GM23338 (cell line): ENCODE data around the gene DIP2C. TPM values are rescaled to one million over a fixed set of nuclear protein-coding genes. Genes with fewer than 3 reads are reported as not detected.

Experiments used
- EZH2 ChIP-seq: fragments of 200-600 bp; sonication (generic); IDR thresholded peaks from one replicate; pipeline ENCODE4 v1.8.0; 2017; ENCODE audit warnings: antibody characterized with exemption, mild to moderate bottlenecking, low read depth; ENCODE audit not compliant: unreplicated experiment
- EZH2phosphoT487 ChIP-seq: fragments of 200-600 bp; sonication (generic); IDR thresholded peaks from one replicate; pipeline ENCODE4 v1.8.1; 2018; ENCODE audit warnings: antibody characterized with exemption; ENCODE audit not compliant: unreplicated experiment
- JUNB ChIP-seq: IDR thresholded peaks from one replicate; pipeline ENCODE4 v1.6.1; 2016; ENCODE audit warnings: antibody characterized with exemption; ENCODE audit not compliant: unreplicated experiment
- NANOG ChIP-seq: IDR thresholded peaks from 2 replicates; pipeline ENCODE4 v1.6.1; 2016; ENCODE audit warnings: antibody characterized with exemption, borderline replicate concordance
- POLR2AphosphoS5 ChIP-seq: IDR thresholded peaks from 2 replicates; pipeline ENCODE4 v1.6.1; 2016; ENCODE audit warnings: antibody characterized with exemption, low read depth
- STAT1 ChIP-seq: IDR thresholded peaks from one replicate; pipeline ENCODE4 v1.6.1; 2016; ENCODE audit warnings: antibody characterized with exemption; ENCODE audit not compliant: unreplicated experiment
- ZNF114 ChIP-seq: fragments of 250-450 bp; sonication (Bioruptor Pico); IDR thresholded peaks from 2 replicates; pipeline ENCODE4 v1.5.0; 2020; ENCODE audit warnings: mild to moderate bottlenecking, moderate library complexity
- ZNF331 ChIP-seq: fragments of 250-450 bp; sonication (Bioruptor Pico); IDR thresholded peaks from 2 replicates; pipeline ENCODE4 v1.5.0; 2020; ENCODE audit warnings: low read depth, mild to moderate bottlenecking, moderate library complexity
- polyA plus RNA-seq: library from polyadenylated mRNA; unstranded; fragments of >200 nt; fragmentation: Nextera tagmentation; extraction: Ambion mirVana; gene quantifications from 2 replicates; pipeline ENCODE4 v1.2.1, GENCODE V29; 2016
- total RNA-seq: library from RNA; depleted of rRNA; stranded (reverse); fragments of >200 nt; shearing (Covaris generic); gene quantifications from 2 replicates; pipeline ENCODE4 v1.2.3, GENCODE V29; 2014
- TF ChIP-seq, protein P1 (sequence below): fragments of 250-450 bp; sonication (Bioruptor Pico); IDR thresholded peaks from 2 replicates; pipeline ENCODE4 v1.5.0; 2020; ENCODE audit warnings: mild to moderate bottlenecking, moderate library complexity
- TF ChIP-seq, protein P2 (sequence below): IDR thresholded peaks from 2 replicates; pipeline ENCODE4 v1.6.1; 2016; ENCODE audit warnings: antibody characterized with exemption
- TF ChIP-seq, protein P3 (sequence below): IDR thresholded peaks from one replicate; pipeline ENCODE4 v1.6.1; 2018; ENCODE audit warnings: antibody characterized with exemption; ENCODE audit not compliant: unreplicated experiment

Gene DIP2C
- total and polyA plus RNA-seq, 2 experiments from 2014 or later: 5.1 to 7.7 TPM

DNA sequence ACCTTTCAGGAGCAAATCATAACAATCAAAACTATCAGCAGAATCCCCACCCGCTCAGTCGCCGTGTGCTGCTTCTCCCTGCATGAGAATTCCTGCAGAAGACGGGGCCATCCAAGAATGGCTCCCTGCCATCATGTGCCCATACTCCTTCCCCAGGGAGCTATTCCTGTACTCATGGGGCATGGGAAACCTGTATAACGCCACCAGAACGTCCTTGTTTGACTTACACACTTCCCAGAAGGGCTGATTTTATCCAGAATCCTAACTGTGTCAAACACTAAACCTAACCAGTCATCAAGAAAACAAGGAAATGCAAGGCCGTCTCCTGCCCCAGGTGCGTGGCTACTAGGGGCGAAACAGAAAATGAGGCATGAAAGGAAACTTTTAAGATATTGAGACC, 16.0 kb downstream of the DIP2C start (continued):
- TF ChIP-seq, protein P1, sequence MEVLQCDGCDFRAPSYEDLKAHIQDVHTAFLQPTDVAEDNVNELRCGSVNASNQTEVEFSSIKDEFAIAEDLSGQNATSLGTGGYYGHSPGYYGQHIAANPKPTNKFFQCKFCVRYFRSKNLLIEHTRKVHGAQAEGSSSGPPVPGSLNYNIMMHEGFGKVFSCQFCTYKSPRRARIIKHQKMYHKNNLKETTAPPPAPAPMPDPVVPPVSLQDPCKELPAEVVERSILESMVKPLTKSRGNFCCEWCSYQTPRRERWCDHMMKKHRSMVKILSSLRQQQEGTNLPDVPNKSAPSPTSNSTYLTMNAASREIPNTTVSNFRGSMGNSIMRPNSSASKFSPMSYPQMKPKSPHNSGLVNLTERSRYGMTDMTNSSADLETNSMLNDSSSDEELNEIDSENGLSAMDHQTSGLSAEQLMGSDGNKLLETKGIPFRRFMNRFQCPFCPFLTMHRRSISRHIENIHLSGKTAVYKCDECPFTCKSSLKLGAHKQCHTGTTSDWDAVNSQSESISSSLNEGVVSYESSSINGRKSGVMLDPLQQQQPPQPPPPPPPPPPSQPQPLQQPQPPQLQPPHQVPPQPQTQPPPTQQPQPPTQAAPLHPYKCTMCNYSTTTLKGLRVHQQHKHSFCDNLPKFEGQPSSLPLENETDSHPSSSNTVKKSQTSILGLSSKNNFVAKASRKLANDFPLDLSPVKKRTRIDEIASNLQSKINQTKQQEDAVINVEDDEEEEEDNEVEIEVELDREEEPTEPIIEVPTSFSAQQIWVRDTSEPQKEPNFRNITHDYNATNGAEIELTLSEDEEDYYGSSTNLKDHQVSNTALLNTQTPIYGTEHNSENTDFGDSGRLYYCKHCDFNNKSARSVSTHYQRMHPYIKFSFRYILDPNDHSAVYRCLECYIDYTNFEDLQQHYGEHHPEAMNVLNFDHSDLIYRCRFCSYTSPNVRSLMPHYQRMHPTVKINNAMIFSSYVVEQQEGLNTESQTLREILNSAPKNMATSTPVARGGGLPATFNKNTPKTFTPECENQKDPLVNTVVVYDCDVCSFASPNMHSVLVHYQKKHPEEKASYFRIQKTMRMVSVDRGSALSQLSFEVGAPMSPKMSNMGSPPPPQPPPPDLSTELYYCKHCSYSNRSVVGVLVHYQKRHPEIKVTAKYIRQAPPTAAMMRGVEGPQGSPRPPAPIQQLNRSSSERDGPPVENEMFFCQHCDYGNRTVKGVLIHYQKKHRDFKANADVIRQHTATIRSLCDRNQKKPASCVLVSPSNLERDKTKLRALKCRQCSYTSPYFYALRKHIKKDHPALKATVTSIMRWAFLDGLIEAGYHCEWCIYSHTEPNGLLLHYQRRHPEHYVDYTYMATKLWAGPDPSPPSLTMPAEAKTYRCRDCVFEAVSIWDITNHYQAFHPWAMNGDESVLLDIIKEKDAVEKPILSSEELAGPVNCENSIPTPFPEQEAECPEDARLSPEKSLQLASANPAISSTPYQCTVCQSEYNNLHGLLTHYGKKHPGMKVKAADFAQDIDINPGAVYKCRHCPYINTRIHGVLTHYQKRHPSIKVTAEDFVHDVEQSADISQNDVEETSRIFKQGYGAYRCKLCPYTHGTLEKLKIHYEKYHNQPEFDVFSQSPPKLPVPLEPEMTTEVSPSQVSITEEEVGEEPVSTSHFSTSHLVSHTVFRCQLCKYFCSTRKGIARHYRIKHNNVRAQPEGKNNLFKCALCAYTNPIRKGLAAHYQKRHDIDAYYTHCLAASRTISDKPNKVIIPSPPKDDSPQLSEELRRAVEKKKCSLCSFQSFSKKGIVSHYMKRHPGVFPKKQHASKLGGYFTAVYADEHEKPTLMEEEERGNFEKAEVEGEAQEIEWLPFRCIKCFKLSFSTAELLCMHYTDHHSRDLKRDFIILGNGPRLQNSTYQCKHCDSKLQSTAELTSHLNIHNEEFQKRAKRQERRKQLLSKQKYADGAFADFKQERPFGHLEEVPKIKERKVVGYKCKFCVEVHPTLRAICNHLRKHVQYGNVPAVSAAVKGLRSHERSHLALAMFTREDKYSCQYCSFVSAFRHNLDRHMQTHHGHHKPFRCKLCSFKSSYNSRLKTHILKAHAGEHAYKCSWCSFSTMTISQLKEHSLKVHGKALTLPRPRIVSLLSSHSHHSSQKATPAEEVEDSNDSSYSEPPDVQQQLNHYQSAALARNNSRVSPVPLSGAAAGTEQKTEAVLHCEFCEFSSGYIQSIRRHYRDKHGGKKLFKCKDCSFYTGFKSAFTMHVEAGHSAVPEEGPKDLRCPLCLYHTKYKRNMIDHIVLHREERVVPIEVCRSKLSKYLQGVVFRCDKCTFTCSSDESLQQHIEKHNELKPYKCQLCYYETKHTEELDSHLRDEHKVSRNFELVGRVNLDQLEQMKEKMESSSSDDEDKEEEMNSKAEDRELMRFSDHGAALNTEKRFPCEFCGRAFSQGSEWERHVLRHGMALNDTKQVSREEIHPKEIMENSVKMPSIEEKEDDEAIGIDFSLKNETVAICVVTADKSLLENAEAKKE (CRISPR knock-in tag): no peak
- no peak for TF ChIP-seq NANOG
- TF ChIP-seq EZH2phosphoT487: no peak
- no peak for TF ChIP-seq EZH2
- no peak for TF ChIP-seq ZNF114 (CRISPR knock-in tag)
- no peak for TF ChIP-seq ZNF331 (CRISPR knock-in tag)
- TF ChIP-seq, protein P2, sequence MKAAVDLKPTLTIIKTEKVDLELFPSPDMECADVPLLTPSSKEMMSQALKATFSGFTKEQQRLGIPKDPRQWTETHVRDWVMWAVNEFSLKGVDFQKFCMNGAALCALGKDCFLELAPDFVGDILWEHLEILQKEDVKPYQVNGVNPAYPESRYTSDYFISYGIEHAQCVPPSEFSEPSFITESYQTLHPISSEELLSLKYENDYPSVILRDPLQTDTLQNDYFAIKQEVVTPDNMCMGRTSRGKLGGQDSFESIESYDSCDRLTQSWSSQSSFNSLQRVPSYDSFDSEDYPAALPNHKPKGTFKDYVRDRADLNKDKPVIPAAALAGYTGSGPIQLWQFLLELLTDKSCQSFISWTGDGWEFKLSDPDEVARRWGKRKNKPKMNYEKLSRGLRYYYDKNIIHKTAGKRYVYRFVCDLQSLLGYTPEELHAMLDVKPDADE: no peak
- TF ChIP-seq, protein P3, sequence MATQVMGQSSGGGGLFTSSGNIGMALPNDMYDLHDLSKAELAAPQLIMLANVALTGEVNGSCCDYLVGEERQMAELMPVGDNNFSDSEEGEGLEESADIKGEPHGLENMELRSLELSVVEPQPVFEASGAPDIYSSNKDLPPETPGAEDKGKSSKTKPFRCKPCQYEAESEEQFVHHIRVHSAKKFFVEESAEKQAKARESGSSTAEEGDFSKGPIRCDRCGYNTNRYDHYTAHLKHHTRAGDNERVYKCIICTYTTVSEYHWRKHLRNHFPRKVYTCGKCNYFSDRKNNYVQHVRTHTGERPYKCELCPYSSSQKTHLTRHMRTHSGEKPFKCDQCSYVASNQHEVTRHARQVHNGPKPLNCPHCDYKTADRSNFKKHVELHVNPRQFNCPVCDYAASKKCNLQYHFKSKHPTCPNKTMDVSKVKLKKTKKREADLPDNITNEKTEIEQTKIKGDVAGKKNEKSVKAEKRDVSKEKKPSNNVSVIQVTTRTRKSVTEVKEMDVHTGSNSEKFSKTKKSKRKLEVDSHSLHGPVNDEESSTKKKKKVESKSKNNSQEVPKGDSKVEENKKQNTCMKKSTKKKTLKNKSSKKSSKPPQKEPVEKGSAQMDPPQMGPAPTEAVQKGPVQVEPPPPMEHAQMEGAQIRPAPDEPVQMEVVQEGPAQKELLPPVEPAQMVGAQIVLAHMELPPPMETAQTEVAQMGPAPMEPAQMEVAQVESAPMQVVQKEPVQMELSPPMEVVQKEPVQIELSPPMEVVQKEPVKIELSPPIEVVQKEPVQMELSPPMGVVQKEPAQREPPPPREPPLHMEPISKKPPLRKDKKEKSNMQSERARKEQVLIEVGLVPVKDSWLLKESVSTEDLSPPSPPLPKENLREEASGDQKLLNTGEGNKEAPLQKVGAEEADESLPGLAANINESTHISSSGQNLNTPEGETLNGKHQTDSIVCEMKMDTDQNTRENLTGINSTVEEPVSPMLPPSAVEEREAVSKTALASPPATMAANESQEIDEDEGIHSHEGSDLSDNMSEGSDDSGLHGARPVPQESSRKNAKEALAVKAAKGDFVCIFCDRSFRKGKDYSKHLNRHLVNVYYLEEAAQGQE: no peak
- TF ChIP-seq POLR2AphosphoS5: no peak
- no peak for TF ChIP-seq STAT1
- TF ChIP-seq JUNB: no peak
